Mammary microvascular endothelial cell (primary cell): ENCODE measurements around the gene C3orf20. TPM values are rescaled to one million over a fixed set of nuclear protein-coding genes. Genes with fewer than 3 reads are reported as not detected.

Experiments
- total RNA-seq: library from RNA; depleted of rRNA; stranded (reverse); fragments of >200 nt; gene quantifications from 2 replicates; pipeline ENCODE4 v1.2.3, GENCODE V29; 2015

Gene C3orf20
- total RNA-seq = not detected in 2 replicates

DNA sequence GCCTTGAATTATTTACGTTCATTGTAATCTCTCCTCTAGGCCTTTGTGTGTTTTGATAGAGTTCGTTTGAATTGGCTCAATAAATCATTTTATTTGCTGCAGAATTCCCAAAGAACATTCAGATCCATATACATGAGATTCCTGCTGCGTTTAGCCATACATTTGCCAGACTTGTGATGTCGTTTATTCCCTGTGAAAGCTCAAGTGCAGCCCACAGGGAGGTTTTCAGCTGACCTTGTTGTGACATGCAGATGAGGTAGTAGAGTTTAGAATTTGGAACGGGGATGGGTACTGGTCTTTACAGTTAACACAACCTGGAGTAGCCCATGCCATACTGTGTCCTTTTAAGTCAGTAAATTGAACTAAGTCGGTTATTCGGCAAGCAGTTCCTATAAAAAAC, at the start of gene C3orf20:
Gene C3orf20 (plus strand): TSS at position 301 of the 400 bp plus-strand sequence. CDS start 7,573 bp downstream, outside the sequence.

GRCh38 chr3:14651440-14652251, 23.3 kb upstream of the C3orf20 start, which contains the start of gene CCDC174:
Gene CCDC174, plus strand, starts transcription at chr3:14651762. Its CDS starts 75 bp downstream, at chr3:14651837.

DNA sequence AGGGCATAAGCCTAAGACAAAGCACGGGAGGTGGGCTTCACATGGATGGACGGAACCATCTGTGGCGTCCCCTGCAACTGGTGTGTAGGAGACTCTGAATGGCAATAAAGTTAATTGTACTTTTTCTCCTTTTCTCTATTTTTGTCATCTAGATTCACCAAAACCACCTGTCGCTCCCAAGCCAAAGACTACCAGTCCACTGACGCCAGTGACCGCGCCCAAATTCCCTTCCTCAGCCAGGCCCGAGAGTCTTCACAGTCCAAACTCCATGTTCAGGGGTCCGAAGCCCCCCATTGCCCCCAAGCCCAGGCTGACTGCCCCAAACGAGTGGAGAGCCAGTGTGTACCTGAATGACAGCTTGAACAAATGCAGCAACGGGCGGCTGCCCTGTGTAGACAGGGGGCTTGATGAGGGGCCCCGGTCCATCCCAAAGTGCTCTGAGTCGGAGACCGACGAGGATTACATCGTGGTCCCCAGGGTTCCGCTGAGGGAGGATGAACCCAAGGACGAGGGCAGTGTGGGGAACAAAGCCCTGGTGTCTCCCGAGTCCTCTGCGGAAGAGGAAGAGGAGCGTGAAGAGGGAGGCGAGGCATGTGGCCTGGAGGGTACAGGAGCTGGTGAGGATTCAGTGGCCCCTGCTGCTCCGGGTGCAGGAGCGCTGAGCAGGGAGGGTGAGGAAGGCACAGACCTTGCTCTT, 144.0 kb downstream of the C3orf20 start, which contains the start of gene FGD5:
Gene FGD5 (plus strand): TSS at position 159 of the 697 bp plus-strand sequence. CDS start 110 bp downstream, at position 269.

Other genes starting within 250 kb of the C3orf20 start
- gene GRIP2, start 134.8 kb upstream of the C3orf20 start, total RNA-seq = not detected in 2 replicates
- 7.3 and 24.8 TPM in 2 replicates for gene CCDC174, start 23.4 kb upstream of the C3orf20 start, total RNA-seq
- 49.4 and 50.4 TPM in 2 replicates for gene FGD5, start 143.8 kb downstream of the C3orf20 start, total RNA-seq